GM12874 (cell line): ENCODE measurements around the gene LARP1B.

Experiments used
- CTCF ChIP-seq: IDR thresholded peaks from 2 replicates; pipeline ENCODE4 v1.5.1; 2011; ENCODE audit warnings: low read depth, mild to moderate bottlenecking, control low read depth, low read length, moderate library complexity; ENCODE audit not compliant: insufficient read depth

Gene LARP1B

GRCh38 chr4:128244379-128244778 lies 183.3 kb downstream of the LARP1B start:
- no peak for TF ChIP-seq CTCF

- TF ChIP-seq CTCF: no peak
These were observed 186.8 kb downstream of the LARP1B start for GRCh38 chr4:128247906-128248305.

GRCh38 chr4:128249787-128250668 lies 188.9 kb downstream of the LARP1B start:
- TF ChIP-seq CTCF: no peak

GRCh38 chr4:128255906-128256305 lies 194.8 kb downstream of the LARP1B start:
- TF ChIP-seq CTCF: no peak

GRCh38 chr4:128256539-128256938 lies 195.4 kb downstream of the LARP1B start:
- TF ChIP-seq CTCF: no peak
